A673 (cell line): Measurements from ENCODE around the gene HDAC7.

Experiments used
- EZH2 ChIP-seq: fragments of 200-600 bp; sonication (generic); IDR thresholded peaks from 2 replicates; pipeline ENCODE4 v1.6.1; 2017; ENCODE audit warnings: borderline replicate concordance, low read depth, mild to moderate bottlenecking, mixed read lengths, antibody characterized with exemption, low read length; ENCODE audit not compliant: poor library complexity, severe bottlenecking
- TF ChIP-seq, protein P1 (sequence below): fragments of 300-800, 200-600 bp; sonication (generic); conservative IDR thresholded peaks from 2 replicates; pipeline ENCODE4 v1.5.1; 2017; ENCODE audit warnings: low read depth, mild to moderate bottlenecking, antibody characterized with exemption, low read length, moderate library complexity, mixed read lengths

- TF ChIP-seq, protein P1, sequence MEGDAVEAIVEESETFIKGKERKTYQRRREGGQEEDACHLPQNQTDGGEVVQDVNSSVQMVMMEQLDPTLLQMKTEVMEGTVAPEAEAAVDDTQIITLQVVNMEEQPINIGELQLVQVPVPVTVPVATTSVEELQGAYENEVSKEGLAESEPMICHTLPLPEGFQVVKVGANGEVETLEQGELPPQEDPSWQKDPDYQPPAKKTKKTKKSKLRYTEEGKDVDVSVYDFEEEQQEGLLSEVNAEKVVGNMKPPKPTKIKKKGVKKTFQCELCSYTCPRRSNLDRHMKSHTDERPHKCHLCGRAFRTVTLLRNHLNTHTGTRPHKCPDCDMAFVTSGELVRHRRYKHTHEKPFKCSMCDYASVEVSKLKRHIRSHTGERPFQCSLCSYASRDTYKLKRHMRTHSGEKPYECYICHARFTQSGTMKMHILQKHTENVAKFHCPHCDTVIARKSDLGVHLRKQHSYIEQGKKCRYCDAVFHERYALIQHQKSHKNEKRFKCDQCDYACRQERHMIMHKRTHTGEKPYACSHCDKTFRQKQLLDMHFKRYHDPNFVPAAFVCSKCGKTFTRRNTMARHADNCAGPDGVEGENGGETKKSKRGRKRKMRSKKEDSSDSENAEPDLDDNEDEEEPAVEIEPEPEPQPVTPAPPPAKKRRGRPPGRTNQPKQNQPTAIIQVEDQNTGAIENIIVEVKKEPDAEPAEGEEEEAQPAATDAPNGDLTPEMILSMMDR = no peak
- TF ChIP-seq EZH2 = no peak
These were observed 32.9 kb downstream of the HDAC7 start for GRCh38 chr12:47786662-47787280.
